ENCODE measurements around the gene CNTNAP3B.
"Not testable (repeated sequence)": the region's sequence is repeated elsewhere in the genome, so short reads cannot be mapped to it uniquely, and the experiment has no call there.

- not testable (repeated sequence) for TF ChIP-seq EZH2phosphoT487 (IDR thresholded peaks at IDR 0.05; ENCODE audit: insufficient read depth, low read depth); EZH2 (IDR thresholded peaks at IDR 0.05; ENCODE audit: insufficient read depth, poor library complexity, severe bottlenecking)
Measured at GRCh38 chr9:41980271-41980670, 149.0 kb downstream of the CNTNAP3B start.

All from GM23248 (cell line).